ENCODE measurements around the gene PDCD7.

DNA sequence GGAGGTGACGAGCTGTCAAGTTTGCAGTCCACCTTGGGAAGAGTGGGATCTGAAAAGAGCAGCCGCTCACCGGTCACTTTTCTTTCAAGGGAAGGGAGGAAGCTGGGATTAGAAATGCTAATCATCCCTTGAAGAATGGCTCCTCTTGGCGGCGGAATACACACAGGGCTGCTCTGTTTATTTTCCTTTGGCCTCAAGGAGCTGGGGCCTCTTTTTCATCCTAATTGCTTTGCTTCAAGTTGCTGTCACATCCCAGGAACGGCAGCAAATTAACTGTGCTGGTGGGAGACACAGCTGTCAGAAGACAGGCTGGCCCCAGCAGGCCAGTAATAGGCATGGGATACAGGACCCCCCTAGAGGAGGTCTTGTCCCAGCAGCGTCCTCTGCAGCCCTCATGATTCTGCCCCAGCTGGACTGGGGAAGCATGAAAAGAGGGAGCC lies 50.3 kb downstream of the PDCD7 start:
- TF ChIP-seq CTCF (IDR thresholded peaks at IDR 0.05) = peak; percentile 48 to 74 (median 60)
- peak; percentile 13 to 22 for TF ChIP-seq POLR2AphosphoS5 (IDR thresholded peaks at IDR 0.05)
